Measurements from ENCODE around the gene ADAM12. TPM values are rescaled to one million over a fixed set of nuclear protein-coding genes. Genes with fewer than 3 reads are reported as not detected.

The ADAM12 gene
- polyA plus RNA-seq, 12 donors, result 15.2 to 33.9 (median 21.8) TPM; not detected in 1

GRCh38 chr10:126084369-126084768 lies 303.9 kb downstream of the ADAM12 start:
- no peak for DNase-seq

- no peak for DNase-seq
Observed at GRCh38 chr10:126083009-126083408, 305.3 kb downstream of the ADAM12 start.

DNA sequence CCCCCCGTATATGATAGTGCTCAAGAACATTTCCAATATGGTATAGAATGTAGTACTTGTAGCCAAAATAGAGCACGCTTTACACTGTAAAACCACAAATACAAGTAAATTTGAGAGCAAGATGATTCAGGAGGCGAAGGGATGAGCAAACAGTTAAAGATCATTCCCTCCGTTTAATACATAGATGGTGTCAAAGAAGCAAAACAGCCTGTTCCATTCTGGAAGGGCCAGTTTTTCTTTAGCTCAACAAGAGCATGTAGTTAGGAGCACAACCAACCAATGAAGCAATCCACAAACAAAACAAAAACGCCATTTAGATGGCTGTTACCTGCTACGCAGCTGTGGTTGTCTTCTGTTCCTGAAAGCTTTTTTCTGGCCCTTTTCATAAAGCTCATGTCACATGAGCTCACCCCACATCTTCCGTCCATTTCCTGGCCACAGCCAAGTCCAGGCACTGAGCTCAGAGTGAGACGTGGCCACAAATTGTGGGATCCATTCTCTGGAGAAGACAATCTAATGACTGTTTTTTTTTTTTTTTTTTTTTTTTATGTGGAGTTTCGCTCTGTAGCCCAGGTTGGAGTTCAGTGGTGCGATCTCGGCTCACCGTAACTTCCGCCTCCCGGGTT lies 306.3 kb downstream of the ADAM12 start:
- DNase-seq, result no peak

GRCh38 chr10:126080879-126081411 lies 307.3 kb downstream of the ADAM12 start:
- DNase-seq, result no peak

- DNase-seq, result no peak
Observed at GRCh38 chr10:126080291-126080825, 307.9 kb downstream of the ADAM12 start.

GRCh38 chr10:126075009-126075408 lies 313.3 kb downstream of the ADAM12 start:
- DNase-seq, result no peak

DNA sequence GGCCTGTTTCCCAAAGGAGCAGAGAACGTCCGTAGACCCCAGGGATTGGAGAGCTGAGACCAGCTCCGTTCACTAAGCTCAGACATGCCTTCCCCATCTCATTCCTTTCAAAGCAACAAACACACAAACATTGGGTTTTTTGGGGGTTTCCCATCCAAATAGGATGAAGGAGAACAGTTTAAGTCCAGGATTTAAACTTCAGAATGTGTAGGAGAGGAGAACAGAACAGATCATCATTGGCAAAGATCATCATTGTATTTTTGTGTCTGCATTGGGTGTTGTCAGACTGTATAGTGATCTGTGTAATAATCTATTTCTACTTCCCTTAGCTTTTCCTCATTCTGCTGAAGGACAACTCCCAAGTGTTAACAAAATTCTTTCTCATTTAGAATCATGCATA lies 314.0 kb downstream of the ADAM12 start:
- DNase-seq, result no peak

- DNase-seq, result no peak
Observed at GRCh38 chr10:126073606-126074005, 314.7 kb downstream of the ADAM12 start.

DNA sequence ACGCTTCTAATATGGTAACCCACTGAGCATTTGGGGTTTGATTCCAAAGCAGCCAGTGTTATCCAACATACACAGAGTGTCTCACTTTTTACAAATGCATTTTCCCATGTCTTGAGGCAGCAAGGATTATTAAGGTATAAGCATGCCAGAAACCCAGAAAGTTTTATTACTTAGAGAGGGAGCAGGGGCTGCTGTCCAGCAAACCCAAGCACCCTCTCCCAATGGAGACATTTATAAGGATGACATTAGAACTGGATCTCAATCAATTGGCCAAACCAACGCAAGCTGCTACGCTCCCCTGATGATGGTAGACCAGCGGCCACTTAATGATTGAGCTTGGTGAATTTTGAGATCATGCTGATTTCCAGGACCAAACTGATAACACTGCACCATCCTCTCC lies 315.7 kb downstream of the ADAM12 start:
- no peak for DNase-seq

GRCh38 chr10:126070476-126071215 lies 317.6 kb downstream of the ADAM12 start:
- no peak for DNase-seq

DNA sequence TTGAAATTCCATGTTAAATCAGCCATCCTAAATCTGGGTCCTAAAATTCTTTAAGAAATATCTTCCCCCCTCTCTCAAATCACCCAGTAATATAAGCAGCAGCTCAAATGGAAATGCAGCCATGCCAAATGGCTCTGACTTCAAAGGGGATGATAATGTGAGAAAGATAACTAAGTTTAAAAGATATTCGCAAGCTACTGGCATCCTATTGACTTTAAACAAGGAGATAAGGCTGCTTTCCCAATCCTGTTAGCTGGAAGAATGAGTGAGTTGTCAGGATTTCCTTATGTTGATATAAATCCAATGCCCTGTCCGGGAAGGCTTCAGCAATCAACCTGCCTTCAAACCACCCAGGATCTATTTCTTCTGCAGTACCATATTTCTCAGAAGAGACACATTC lies 320.0 kb downstream of the ADAM12 start:
- DNase-seq, result no peak

DNA sequence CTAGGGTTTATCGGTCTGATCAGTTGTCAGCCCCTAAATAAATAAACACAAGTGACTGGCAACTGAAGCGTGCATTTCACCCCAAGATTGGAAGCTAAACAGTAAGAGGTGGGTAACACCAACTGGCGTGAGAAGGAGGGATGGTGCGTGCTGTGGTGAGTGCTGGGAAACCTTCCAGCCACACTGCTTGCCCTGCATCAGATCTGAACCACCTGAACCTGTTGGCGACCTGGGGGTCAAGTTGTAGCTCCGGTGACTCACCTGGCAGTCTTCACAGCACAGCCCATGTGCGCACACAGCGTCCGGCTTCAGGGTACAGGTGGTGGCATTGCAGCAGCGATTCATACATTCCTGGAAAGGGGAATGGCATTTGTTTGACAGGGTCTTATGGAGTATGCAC lies 321.8 kb downstream of the ADAM12 start:
- DNase-seq, result no peak

- no peak for DNase-seq
Observed at GRCh38 chr10:126065751-126066377, 322.4 kb downstream of the ADAM12 start.

- no peak for DNase-seq
Observed at GRCh38 chr10:126064512-126064911, 323.8 kb downstream of the ADAM12 start.

- DNase-seq, result no peak
Observed at GRCh38 chr10:126063353-126063791, 324.9 kb downstream of the ADAM12 start.

GRCh38 chr10:126062131-126063032 lies 325.9 kb downstream of the ADAM12 start:
- DNase-seq, result peak; percentile 73

- no peak for DNase-seq
Observed at GRCh38 chr10:126061526-126061925, 326.8 kb downstream of the ADAM12 start.

DNA sequence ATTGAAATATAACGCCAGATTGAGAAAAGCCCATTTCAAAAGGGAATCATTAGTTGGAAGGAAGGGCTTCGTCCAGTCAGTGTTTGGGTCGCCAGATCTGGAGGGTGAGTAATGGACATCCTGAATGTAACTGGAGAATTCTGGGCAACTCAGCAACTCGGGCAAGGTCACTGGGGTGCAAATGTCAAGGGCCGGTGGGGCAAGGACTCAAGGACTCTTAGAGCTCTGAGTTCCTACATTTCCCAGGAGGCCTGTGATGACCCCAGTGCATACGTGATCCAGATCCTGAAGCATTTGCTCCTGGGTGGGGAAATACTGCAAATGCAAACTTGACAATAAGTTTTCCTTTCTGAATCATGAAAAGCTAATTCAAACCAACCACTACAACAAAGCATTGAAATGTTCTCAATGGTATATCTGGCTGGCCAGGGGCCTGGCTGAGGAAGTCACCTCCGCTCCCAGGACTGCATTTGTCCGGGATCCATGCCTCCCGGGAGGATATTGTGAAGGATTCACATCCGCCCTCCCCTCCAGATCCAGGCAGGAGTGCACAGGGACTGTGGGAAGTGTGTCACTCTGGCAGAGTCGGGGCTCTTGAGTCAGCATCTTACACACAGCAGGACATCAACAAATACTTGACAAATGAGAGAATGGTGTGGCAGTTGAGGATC lies 327.9 kb downstream of the ADAM12 start:
- peak; percentile 41 for DNase-seq

- DNase-seq, result no peak
Observed at GRCh38 chr10:126059076-126059826, 329.0 kb downstream of the ADAM12 start.

GRCh38 chr10:126058507-126058906 lies 329.8 kb downstream of the ADAM12 start:
- no peak for DNase-seq
